ENCODE measurements around the gene ADGRB2.

DNA sequence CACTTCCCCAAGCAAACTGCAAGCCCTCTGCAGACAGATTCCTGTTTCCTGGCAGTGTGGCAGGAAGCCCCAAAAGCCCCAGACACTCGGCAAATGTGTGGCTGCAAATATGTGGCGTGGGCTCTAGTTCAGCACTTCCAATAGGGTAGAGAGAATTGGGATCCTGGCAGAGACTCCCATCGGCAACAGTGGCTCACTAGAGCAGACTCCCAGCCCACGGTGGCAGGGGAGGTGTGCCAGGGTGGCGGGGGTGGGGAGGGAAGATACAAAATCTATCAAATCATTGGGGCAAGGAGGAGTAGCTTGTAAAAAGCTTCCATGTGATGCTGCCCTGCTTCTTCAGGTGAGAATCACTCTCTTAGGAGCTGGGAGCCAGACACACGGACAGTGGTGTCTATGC, 86.2 kb downstream of the ADGRB2 start:
- TF ChIP-seq, protein P1, sequence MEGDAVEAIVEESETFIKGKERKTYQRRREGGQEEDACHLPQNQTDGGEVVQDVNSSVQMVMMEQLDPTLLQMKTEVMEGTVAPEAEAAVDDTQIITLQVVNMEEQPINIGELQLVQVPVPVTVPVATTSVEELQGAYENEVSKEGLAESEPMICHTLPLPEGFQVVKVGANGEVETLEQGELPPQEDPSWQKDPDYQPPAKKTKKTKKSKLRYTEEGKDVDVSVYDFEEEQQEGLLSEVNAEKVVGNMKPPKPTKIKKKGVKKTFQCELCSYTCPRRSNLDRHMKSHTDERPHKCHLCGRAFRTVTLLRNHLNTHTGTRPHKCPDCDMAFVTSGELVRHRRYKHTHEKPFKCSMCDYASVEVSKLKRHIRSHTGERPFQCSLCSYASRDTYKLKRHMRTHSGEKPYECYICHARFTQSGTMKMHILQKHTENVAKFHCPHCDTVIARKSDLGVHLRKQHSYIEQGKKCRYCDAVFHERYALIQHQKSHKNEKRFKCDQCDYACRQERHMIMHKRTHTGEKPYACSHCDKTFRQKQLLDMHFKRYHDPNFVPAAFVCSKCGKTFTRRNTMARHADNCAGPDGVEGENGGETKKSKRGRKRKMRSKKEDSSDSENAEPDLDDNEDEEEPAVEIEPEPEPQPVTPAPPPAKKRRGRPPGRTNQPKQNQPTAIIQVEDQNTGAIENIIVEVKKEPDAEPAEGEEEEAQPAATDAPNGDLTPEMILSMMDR (IDR thresholded peaks at IDR 0.05) = no peak
- no peak for TF ChIP-seq POLR2AphosphoS5 (IDR thresholded peaks at IDR 0.05; ENCODE audit: low read depth, low read length)
- TF ChIP-seq, protein P2, sequence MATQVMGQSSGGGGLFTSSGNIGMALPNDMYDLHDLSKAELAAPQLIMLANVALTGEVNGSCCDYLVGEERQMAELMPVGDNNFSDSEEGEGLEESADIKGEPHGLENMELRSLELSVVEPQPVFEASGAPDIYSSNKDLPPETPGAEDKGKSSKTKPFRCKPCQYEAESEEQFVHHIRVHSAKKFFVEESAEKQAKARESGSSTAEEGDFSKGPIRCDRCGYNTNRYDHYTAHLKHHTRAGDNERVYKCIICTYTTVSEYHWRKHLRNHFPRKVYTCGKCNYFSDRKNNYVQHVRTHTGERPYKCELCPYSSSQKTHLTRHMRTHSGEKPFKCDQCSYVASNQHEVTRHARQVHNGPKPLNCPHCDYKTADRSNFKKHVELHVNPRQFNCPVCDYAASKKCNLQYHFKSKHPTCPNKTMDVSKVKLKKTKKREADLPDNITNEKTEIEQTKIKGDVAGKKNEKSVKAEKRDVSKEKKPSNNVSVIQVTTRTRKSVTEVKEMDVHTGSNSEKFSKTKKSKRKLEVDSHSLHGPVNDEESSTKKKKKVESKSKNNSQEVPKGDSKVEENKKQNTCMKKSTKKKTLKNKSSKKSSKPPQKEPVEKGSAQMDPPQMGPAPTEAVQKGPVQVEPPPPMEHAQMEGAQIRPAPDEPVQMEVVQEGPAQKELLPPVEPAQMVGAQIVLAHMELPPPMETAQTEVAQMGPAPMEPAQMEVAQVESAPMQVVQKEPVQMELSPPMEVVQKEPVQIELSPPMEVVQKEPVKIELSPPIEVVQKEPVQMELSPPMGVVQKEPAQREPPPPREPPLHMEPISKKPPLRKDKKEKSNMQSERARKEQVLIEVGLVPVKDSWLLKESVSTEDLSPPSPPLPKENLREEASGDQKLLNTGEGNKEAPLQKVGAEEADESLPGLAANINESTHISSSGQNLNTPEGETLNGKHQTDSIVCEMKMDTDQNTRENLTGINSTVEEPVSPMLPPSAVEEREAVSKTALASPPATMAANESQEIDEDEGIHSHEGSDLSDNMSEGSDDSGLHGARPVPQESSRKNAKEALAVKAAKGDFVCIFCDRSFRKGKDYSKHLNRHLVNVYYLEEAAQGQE (IDR thresholded peaks at IDR 0.05; ENCODE audit: insufficient read depth in 1 of 2, low read depth in 2 of 2, low read length in 1 of 2) = no peak
- no peak for TF ChIP-seq TCF7L2 (IDR thresholded peaks at IDR 0.05; ENCODE audit: low read depth, low read length)
